DOHH2 (cell line): Measurements from ENCODE around the gene CCDC9.

Experiments used
- H3F3A ChIP-seq: fragments of 200-600 bp; sonication (generic), shearing (Covaris generic); 2 replicates; pipeline ENCODE4 v1.6.0; 2016; ENCODE audit warnings: antibody characterized with exemption, mild to moderate bottlenecking; ENCODE audit not compliant: control insufficient read depth, insufficient read depth
- H3K27ac ChIP-seq: fragments of 200-600 bp; sonication (generic); 2 replicates; pipeline ENCODE4 v1.5.1; 2014; ENCODE audit warnings: low read depth, mild to moderate bottlenecking, low read length, moderate library complexity
- H3K27me3 ChIP-seq: fragments of 200-600 bp; sonication (generic); 2 replicates; pipeline ENCODE4 v1.6.1; 2014; ENCODE audit warnings: mild to moderate bottlenecking, low read length, mixed read lengths; ENCODE audit not compliant: control insufficient read depth
- H3K36me3 ChIP-seq: fragments of 200-600 bp; sonication (generic); 2 replicates; pipeline ENCODE4 v1.6.1; 2014; ENCODE audit warnings: mild to moderate bottlenecking, low read length, moderate library complexity, mixed read lengths; ENCODE audit not compliant: control insufficient read depth
- H3K4me1 ChIP-seq: fragments of 200-600 bp; sonication (generic); 2 replicates; pipeline ENCODE4 v1.6.1; 2014; ENCODE audit warnings: mild to moderate bottlenecking, low read length, mixed read lengths; ENCODE audit not compliant: control insufficient read depth
- H3K4me2 ChIP-seq: fragments of 200-600 bp; sonication (generic); 2 replicates; pipeline ENCODE4 v1.6.0; 2014; ENCODE audit warnings: mild to moderate bottlenecking, low read length, moderate library complexity
- H3K4me3 ChIP-seq: fragments of 200-600 bp; sonication (generic); 2 replicates; pipeline ENCODE4 v1.5.1; 2014; ENCODE audit warnings: mild to moderate bottlenecking, low read length, mixed read lengths
- H3K79me2 ChIP-seq: fragments of 200-600 bp; sonication (generic); 2 replicates; pipeline ENCODE4 v1.6.1; 2014; ENCODE audit warnings: mild to moderate bottlenecking, low read length, mixed read lengths; ENCODE audit not compliant: control insufficient read depth
- H3K9me2 ChIP-seq: fragments of 200-600 bp; sonication (generic); replicated peaks from 2 replicates; pipeline ENCODE4 v1.6.1; 2014; ENCODE audit warnings: mild to moderate bottlenecking, low read length, mixed read lengths; ENCODE audit not compliant: control insufficient read depth
- H3K9me3 ChIP-seq: fragments of 200-600 bp; sonication (generic); 2 replicates; pipeline ENCODE4 v1.6.1; 2014; ENCODE audit warnings: antibody characterized with exemption, low read length, mixed read lengths; ENCODE audit not compliant: control insufficient read depth, insufficient read depth
- H4K20me1 ChIP-seq: fragments of 200-600 bp; sonication (generic); 2 replicates; pipeline ENCODE4 v1.6.0; 2014; ENCODE audit warnings: low read depth, mild to moderate bottlenecking, antibody characterized with exemption, low read length, moderate library complexity; ENCODE audit not compliant: control insufficient read depth, insufficient read depth
- CTCF ChIP-seq: fragments of 200-600 bp; sonication (generic); IDR thresholded peaks from one replicate; pipeline ENCODE4 v1.5.1; 2014; ENCODE audit warnings: antibody characterized with exemption, mild to moderate bottlenecking, low read depth, low read length; ENCODE audit not compliant: poor library complexity, severe bottlenecking
- EZH2phosphoT487 ChIP-seq: fragments of 200-600 bp; sonication (generic); IDR thresholded peaks from 2 replicates; pipeline ENCODE4 v1.6.1; 2017; ENCODE audit warnings: borderline replicate concordance, mild to moderate bottlenecking, antibody characterized with exemption, low read length, moderate library complexity, mixed read lengths

The CCDC9 gene

GRCh38 chr19:47221890-47222289, 34.4 kb upstream of the CCDC9 start:
- Histone ChIP-seq H3K36me3 (peaks cover 10% of the 10 kb centered on the region), H3K27me3 (no peaks in the 10 kb centered on the region), H3K79me2 (no peaks in the 10 kb centered on the region), H3K27ac (no peak overlapping the region), H3K9me2 (no peaks in the 10 kb centered on the region), H4K20me1 (no peaks in the 10 kb centered on the region), H3F3A (peaks cover 10% of the 10 kb centered on the region), H3K4me3 (no peak overlapping the region), H3K4me1 (peaks cover 13% of the 10 kb centered on the region), H3K4me2 (no peak overlapping the region), H3K9me3 (no peaks in the 10 kb centered on the region)
- no peak for TF ChIP-seq CTCF
- TF ChIP-seq EZH2phosphoT487 = no peak

- Histone ChIP-seq H4K20me1 (no peaks in the 10 kb centered on the region), H3K4me3 (peak overlapping the region; percentile 79), H3K27me3 (no peaks in the 10 kb centered on the region), H3K4me1 (peaks cover 45% of the 10 kb centered on the region), H3K9me2 (no peaks in the 10 kb centered on the region), H3K27ac (peak overlapping the region; percentile 95), H3K79me2 (peaks cover 5% of the 10 kb centered on the region; the same call in 1 of the 2 replicates), H3K4me2 (peak overlapping the region; percentile 99), H3F3A (peaks cover 24% of the 10 kb centered on the region), H3K9me3 (no peaks in the 10 kb centered on the region), H3K36me3 (peaks cover 10% of the 10 kb centered on the region)
- TF ChIP-seq CTCF (no peak), EZH2phosphoT487 (no peak)
Observed at GRCh38 chr19:47225746-47226425, 30.4 kb upstream of the CCDC9 start.

GRCh38 chr19:47226426-47227351, 29.6 kb upstream of the CCDC9 start:
- H3K4me2 ChIP-seq = peak overlapping the region; percentile 99
- peaks cover 4% of the 10 kb centered on the region for H3K27me3 ChIP-seq
- peaks cover 5% of the 10 kb centered on the region; the same call in 1 of the 2 replicates for H3K79me2 ChIP-seq
- peaks cover 24% of the 10 kb centered on the region for H3F3A ChIP-seq
- peaks cover 51% of the 10 kb centered on the region for H3K4me1 ChIP-seq
- H3K9me2 ChIP-seq = no peaks in the 10 kb centered on the region
- peaks cover 10% of the 10 kb centered on the region for H3K36me3 ChIP-seq
- H3K9me3 ChIP-seq = no peaks in the 10 kb centered on the region
- H3K27ac ChIP-seq = peak overlapping the region; percentile 95
- no peaks in the 10 kb centered on the region for H4K20me1 ChIP-seq
- TF ChIP-seq CTCF (peak; percentile 28), EZH2phosphoT487 (no peak)
- peak overlapping the region; percentile 79 for H3K4me3 ChIP-seq
